ENCODE results near the gene KRTAP12-1. TPM values are rescaled to one million over a fixed set of nuclear protein-coding genes. Genes with fewer than 3 reads are reported as not detected.
A peak's percentile ranks its signal among the peaks of the same experiment; 100 is the strongest.
"Not testable (repeated sequence)": the region's sequence is repeated elsewhere in the genome, so short reads cannot be mapped to it uniquely, and the experiment has no call there.

KRTAP12-1 gene
- total and polyA plus RNA-seq, 3 experiments from 2014 or later: not detected

DNA sequence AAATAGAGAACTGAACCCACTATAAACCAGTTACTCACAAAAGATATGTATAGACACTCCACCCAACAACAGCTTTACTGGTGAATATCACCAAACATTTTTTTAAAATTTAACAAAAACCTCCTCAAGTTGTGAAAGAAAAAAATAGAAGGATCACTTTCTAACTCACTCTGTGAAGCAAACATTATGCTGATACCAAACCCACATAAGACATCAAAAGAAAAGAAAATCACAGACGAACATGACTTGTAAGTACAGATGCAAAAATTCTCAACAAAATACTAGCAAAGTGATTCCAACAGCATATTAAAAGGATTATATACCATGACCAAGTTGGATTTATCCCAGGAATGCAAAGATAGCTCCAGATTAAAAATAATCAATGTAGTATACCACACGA, 9.7 kb upstream of the KRTAP12-1 start:
- peaks cover 5% of the 10 kb centered on the region for H3K9me3 ChIP-seq (ENCODE audit: low read length)
- Mint-ChIP-seq H3K4me1 (peaks cover 12 to 25% (median 22%) of the 10 kb centered on the region in 3 donors), H3K4me3 (no peak overlapping the region), H3K27ac (peak overlapping the region in 2 of 8 donors; percentile 10 to 70), H3K27me3 (peaks cover 12 to 23% of the 10 kb centered on the region in 2 donors), H3K9me3 (peaks cover 3 to 12% (median 6%) of the 10 kb centered on the region in 5 donors), H3K36me3 (peaks cover 2 to 24% (median 2%) of the 10 kb centered on the region in 3 donors)
- no peaks in the 10 kb centered on the region for H3K4me1 ChIP-seq (ENCODE audit: insufficient read depth, low read length)
- ChIA-PET CTCF (no interaction called here), POLR2A (no interaction called here)
- no peaks in the 10 kb centered on the region for H3K36me3 ChIP-seq (ENCODE audit: insufficient read depth, low read length)
- H3K27ac ChIP-seq (ENCODE audit: low read depth, low read length): no peak overlapping the region
- no peak for DNase-seq
- no peaks in the 10 kb centered on the region for H3K27me3 ChIP-seq (ENCODE audit: insufficient read depth, low read length, poor library complexity, severe bottlenecking)
- no peak overlapping the region for H3K4me3 ChIP-seq (ENCODE audit: low read length)

DNA sequence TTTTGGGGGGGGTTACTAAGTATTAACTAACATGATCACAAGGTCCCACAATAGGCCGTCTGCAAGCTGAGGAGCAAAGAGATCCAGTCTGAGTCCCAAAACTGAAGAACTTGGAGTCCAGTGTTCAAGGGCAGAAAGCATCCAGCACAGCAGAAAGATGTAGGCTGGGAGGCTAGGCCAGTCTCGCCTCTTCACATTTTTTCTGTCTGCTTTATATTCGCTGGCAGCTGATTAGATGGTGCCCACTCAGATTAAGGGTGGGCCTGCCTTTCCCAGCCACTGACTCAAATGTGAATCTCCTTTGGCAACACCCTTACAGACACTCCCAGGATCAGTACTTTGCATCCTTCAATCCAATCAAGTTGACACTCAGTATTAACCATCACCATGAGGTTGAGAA, 7.8 kb upstream of the KRTAP12-1 start:
- H3K4me1 ChIP-seq (ENCODE audit: insufficient read depth, low read length); H3K4me3 ChIP-seq (ENCODE audit: low read length); H3K27me3 ChIP-seq (ENCODE audit: insufficient read depth, low read length, poor library complexity, severe bottlenecking); H3K27ac ChIP-seq (ENCODE audit: low read depth, low read length); DNase-seq; H3K36me3 ChIP-seq (ENCODE audit: insufficient read depth, low read length); H3K27ac Mint-ChIP-seq; H3K9me3 ChIP-seq (ENCODE audit: low read length); CTCF ChIA-PET; H3K4me3 Mint-ChIP-seq; POLR2A ChIA-PET: not testable (repeated sequence)
- peaks cover 2 to 16% (median 2%) of the 10 kb centered on the region in 3 donors for H3K36me3 Mint-ChIP-seq
- peaks cover 3 to 12% (median 6%) of the 10 kb centered on the region in 5 donors for H3K9me3 Mint-ChIP-seq
- peaks cover 14 to 22% (median 21%) of the 10 kb centered on the region in 3 donors for H3K4me1 Mint-ChIP-seq
- H3K27me3 Mint-ChIP-seq: peaks cover 6 to 26% of the 10 kb centered on the region in 2 donors

DNA sequence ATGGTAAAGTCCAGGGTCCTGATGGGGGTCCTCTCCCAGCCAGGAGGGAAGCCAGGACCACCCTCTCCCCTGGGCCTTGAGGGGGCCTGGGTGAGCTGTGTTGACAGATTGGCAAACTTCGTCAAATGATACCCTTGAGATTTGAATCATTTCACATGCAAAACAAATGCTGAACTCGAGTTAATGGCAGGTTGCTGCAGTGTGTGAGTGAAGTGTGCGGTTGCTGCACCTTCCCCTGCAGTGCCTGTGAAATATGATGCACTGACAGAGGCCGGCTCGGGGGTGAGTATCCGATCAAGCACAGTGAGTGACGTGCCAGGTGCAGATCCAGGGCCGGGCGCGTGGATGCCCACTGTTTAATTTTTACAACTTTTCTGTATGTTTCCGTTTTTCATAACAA, 5.7 kb upstream of the KRTAP12-1 start:
- H3K4me3 Mint-ChIP-seq: no peak overlapping the region
- H3K27me3 ChIP-seq (ENCODE audit: insufficient read depth, low read length, poor library complexity, severe bottlenecking): no peaks in the 10 kb centered on the region
- H3K36me3 Mint-ChIP-seq: peaks cover 0 to 6% (median 2%) of the 10 kb centered on the region in 3 donors
- H3K4me1 Mint-ChIP-seq: peaks cover 9 to 14% (median 12%) of the 10 kb centered on the region in 3 donors
- H3K27me3 Mint-ChIP-seq: peaks cover 6 to 26% of the 10 kb centered on the region in 2 donors
- no peaks in the 10 kb centered on the region for H3K4me1 ChIP-seq (ENCODE audit: insufficient read depth, low read length)
- no peaks in the 10 kb centered on the region for H3K36me3 ChIP-seq (ENCODE audit: insufficient read depth, low read length)
- H3K4me3 ChIP-seq (ENCODE audit: low read length): no peak overlapping the region
- POLR2A ChIA-PET: no interaction called here
- no peak for DNase-seq
- no peak overlapping the region for H3K27ac Mint-ChIP-seq
- H3K9me3 ChIP-seq (ENCODE audit: low read length): peaks cover 4% of the 10 kb centered on the region
- H3K27ac ChIP-seq (ENCODE audit: low read depth, low read length): no peak overlapping the region
- peaks cover 0 to 10% (median 3%) of the 10 kb centered on the region in 5 donors for H3K9me3 Mint-ChIP-seq
- CTCF ChIA-PET: no interaction called here

DNA sequence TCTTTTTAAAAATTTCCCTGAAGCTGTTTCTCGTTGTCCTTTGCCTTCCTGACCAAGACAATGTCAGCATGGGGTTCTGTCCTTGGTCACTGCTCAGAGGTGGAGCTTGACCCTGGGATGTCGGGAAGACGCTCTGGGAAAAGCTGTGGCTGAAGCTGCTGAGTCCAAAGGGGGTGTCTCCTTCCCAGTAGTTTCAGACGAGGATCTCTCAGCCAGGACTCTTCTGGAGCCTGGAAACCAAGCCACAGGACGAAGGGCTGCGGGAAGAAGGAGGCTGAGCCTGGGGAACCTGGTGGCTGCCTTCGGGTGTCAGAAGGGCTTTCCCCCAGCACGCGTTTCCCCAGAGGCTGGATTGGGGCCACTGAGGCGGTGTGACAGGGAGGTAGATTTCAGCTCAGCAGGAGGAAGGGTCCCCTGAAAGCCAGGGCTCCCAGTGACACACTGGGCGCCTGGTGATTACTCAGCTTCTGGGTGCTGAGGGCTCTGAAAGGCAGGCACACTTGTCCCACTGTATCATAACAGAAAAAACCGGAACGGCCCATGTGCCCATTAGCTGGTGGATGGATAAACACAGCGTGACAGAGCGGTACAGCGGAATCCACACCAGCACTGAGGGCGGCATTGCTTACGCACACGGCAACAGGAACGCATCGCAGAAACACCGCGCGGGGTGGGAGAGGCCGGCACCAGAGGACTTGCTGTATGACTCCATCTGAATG, 5.0 kb upstream of the KRTAP12-1 start:
- no peaks in the 10 kb centered on the region for H3K36me3 ChIP-seq (ENCODE audit: insufficient read depth, low read length)
- no peak overlapping the region for H3K27ac ChIP-seq (ENCODE audit: low read depth, low read length)
- DNase-seq: no peak
- peaks cover 9 to 14% (median 12%) of the 10 kb centered on the region in 3 donors for H3K4me1 Mint-ChIP-seq
- peak overlapping the region in 2 of 8 donors; percentile 81 to 82 for H3K27ac Mint-ChIP-seq
- ChIA-PET CTCF (no interaction called here), POLR2A (no interaction called here)
- no peaks in the 10 kb centered on the region for H3K27me3 ChIP-seq (ENCODE audit: insufficient read depth, low read length, poor library complexity, severe bottlenecking)
- H3K9me3 Mint-ChIP-seq: peaks cover 0 to 4% (median 0%) of the 10 kb centered on the region in 5 donors
- no peaks in the 10 kb centered on the region for H3K9me3 ChIP-seq (ENCODE audit: low read length)
- H3K4me3 ChIP-seq (ENCODE audit: low read length): no peak overlapping the region
- H3K36me3 Mint-ChIP-seq: no peaks in the 10 kb centered on the region
- H3K4me1 ChIP-seq (ENCODE audit: insufficient read depth, low read length): no peaks in the 10 kb centered on the region
- no peak overlapping the region for H3K4me3 Mint-ChIP-seq
- H3K27me3 Mint-ChIP-seq: peaks cover 6 to 26% of the 10 kb centered on the region in 2 donors

DNA sequence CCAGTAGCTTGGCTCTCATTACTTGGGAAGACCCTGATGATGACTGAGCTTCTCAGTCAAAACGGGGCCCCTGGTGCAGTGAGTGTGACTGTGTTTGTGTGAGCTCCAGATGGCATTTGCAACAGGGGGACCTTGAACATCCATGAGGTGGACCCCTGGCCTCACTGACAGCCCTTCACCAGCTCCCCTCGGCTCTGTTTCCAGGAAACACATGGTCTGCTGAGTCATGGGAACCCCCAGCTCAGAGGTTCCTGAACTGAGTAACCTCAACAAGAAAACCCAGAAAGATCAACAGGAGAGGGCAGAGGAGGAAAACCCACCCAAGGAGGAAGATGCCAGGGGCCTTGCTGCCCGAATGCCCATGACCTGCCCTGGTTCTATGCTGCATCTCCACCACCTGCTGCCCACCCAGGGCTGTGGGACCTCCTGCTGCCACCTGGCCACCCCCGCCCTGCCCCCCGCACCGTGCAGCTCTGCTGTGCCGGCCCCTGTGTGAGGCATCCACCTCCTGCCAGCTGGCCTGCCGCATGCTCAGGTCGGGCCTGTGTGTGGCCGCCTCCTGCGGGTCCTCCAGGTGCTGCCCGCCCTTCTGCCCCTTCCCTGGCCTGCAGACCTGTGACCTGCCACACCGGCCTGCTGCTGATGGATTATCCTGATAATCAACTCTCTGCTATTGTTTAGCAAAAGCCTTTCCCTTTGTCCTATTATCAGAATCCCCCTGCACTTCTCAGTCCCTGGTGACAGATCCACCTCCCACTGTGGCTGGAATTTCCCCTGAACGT, 4.2 kb upstream of the KRTAP12-1 start:
- CTCF ChIA-PET: no interaction called here
- Histone ChIP-seq H3K4me1 (ENCODE audit: insufficient read depth, low read length) (no peaks in the 10 kb centered on the region), H3K4me3 (ENCODE audit: low read length) (no peak overlapping the region), H3K36me3 (ENCODE audit: insufficient read depth, low read length) (no peaks in the 10 kb centered on the region), H3K27me3 (ENCODE audit: insufficient read depth, low read length, poor library complexity, severe bottlenecking) (no peaks in the 10 kb centered on the region), H3K9me3 (ENCODE audit: low read length) (no peaks in the 10 kb centered on the region), H3K27ac (ENCODE audit: low read depth, low read length) (no peak overlapping the region)
- H3K27me3 Mint-ChIP-seq: peaks cover 8 to 26% of the 10 kb centered on the region in 2 donors
- no peaks in the 10 kb centered on the region for H3K36me3 Mint-ChIP-seq
- H3K4me1 Mint-ChIP-seq: peaks cover 6 to 7% (median 6%) of the 10 kb centered on the region in 3 donors
- peak overlapping the region in 2 of 8 donors; percentile 12 to 81 for H3K27ac Mint-ChIP-seq
- no peak for DNase-seq
- no peaks in the 10 kb centered on the region for H3K9me3 Mint-ChIP-seq
- no peak overlapping the region for H3K4me3 Mint-ChIP-seq
- POLR2A ChIA-PET: no interaction called here

DNA sequence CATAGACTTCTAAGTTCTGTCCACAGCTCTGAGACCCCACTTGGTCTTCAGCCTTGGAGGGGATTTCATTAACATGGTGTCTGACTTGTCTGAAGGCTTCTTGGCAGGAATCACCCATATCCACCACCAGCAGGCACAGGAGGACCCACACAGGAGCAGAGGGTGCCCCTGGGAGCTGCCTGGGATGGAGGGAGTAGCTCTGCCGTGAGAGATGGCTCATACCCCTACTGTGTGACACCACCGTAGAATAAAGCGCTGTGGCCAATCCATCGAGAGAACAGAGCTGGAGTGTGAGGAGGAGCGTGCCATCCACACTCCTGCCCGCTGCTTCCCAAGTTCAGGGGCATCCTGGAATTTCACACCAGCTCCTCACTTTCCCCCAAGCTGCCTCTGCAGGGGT, 3.1 kb upstream of the KRTAP12-1 start:
- CTCF ChIA-PET; H3K27me3 ChIP-seq (ENCODE audit: insufficient read depth, low read length, poor library complexity, severe bottlenecking); H3K4me3 ChIP-seq (ENCODE audit: low read length); H3K9me3 Mint-ChIP-seq; H3K4me1 Mint-ChIP-seq; H3K36me3 ChIP-seq (ENCODE audit: insufficient read depth, low read length); H3K4me1 ChIP-seq (ENCODE audit: insufficient read depth, low read length); H3K27ac ChIP-seq (ENCODE audit: low read depth, low read length); H3K36me3 Mint-ChIP-seq; H3K9me3 ChIP-seq (ENCODE audit: low read length); DNase-seq; POLR2A ChIA-PET: not testable (repeated sequence)
- Mint-ChIP-seq H3K4me3 (peak overlapping the region in 1 of 7 donors; percentile 26), H3K27me3 (peaks cover 8 to 26% of the 10 kb centered on the region in 2 donors), H3K27ac (peak overlapping the region in 1 of 8 donors; percentile 34)

DNA sequence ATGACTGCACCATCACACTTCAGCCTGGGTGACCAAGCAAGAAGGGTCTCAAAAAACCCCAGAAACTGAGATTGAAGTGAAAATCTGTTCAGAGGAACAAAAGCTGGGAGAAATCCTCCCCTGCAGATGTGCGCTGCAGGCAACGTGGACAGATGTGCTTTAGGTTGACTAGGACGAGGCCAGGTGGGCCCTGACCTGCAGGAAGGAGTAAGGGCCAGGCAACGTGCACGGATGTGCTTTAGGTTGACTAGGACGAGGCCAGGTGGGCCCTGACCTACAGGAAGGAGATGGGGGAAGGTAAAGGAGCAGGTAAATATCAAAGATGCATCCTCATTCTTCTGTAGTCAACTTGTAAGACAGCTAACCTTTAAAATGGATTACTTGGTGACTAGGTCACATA, 2.5 kb upstream of the KRTAP12-1 start:
- Histone ChIP-seq H3K36me3 (ENCODE audit: insufficient read depth, low read length) (no peaks in the 10 kb centered on the region), H3K4me1 (ENCODE audit: insufficient read depth, low read length) (no peaks in the 10 kb centered on the region), H3K4me3 (ENCODE audit: low read length) (no peak overlapping the region), H3K9me3 (ENCODE audit: low read length) (no peaks in the 10 kb centered on the region), H3K27ac (ENCODE audit: low read depth, low read length) (no peak overlapping the region), H3K27me3 (ENCODE audit: insufficient read depth, low read length, poor library complexity, severe bottlenecking) (no peaks in the 10 kb centered on the region)
- peaks cover 6 to 7% (median 6%) of the 10 kb centered on the region in 3 donors for H3K4me1 Mint-ChIP-seq
- peaks cover 8 to 23% of the 10 kb centered on the region in 2 donors for H3K27me3 Mint-ChIP-seq
- no peaks in the 10 kb centered on the region for H3K9me3 Mint-ChIP-seq
- no peak overlapping the region for H3K4me3 Mint-ChIP-seq
- H3K36me3 Mint-ChIP-seq: peaks cover 0 to 4% (median 0%) of the 10 kb centered on the region in 3 donors
- H3K27ac Mint-ChIP-seq: peak overlapping the region in 1 of 8 donors; percentile 91
- DNase-seq: no peak
- ChIA-PET POLR2A (no interaction called here), CTCF (no interaction called here)

DNA sequence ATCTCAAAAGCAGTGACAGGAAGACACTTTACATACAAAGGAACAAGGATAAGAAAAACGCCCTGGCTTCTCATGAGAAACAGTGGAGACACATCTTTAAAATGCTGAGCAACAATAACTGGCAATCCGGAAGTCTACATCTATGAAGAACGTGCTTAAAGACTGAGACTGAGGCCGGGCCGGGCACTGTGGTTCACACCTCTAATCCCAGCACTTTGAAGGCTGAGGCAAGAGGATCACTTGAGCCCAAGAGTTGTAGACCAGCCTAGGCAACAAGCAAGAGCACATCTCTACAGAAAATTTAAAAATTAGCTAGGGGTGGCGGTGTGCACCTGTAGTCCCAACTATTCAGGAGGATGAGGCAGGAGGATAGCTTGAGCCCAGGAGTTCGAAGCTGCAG, 2.1 kb upstream of the KRTAP12-1 start:
- ChIA-PET CTCF (no interaction called here), POLR2A (no interaction called here)
- peak overlapping the region in 1 of 8 donors; percentile 43 for H3K27ac Mint-ChIP-seq
- no peak overlapping the region for H3K4me3 Mint-ChIP-seq
- H3K9me3 Mint-ChIP-seq: no peaks in the 10 kb centered on the region
- H3K4me1 Mint-ChIP-seq: peaks cover 6 to 7% (median 6%) of the 10 kb centered on the region in 3 donors
- no peaks in the 10 kb centered on the region for H3K27me3 ChIP-seq (ENCODE audit: insufficient read depth, low read length, poor library complexity, severe bottlenecking)
- no peaks in the 10 kb centered on the region for H3K36me3 ChIP-seq (ENCODE audit: insufficient read depth, low read length)
- no peak for DNase-seq
- peaks cover 0 to 4% (median 0%) of the 10 kb centered on the region in 3 donors for H3K36me3 Mint-ChIP-seq
- no peaks in the 10 kb centered on the region for H3K4me1 ChIP-seq (ENCODE audit: insufficient read depth, low read length)
- H3K27ac ChIP-seq (ENCODE audit: low read depth, low read length): no peak overlapping the region
- no peaks in the 10 kb centered on the region for H3K9me3 ChIP-seq (ENCODE audit: low read length)
- no peak overlapping the region for H3K4me3 ChIP-seq (ENCODE audit: low read length)
- peaks cover 8 to 23% of the 10 kb centered on the region in 2 donors for H3K27me3 Mint-ChIP-seq
